K562 (cell line): ENCODE measurements around the gene SHANK1. TPM values are rescaled to one million over a fixed set of nuclear protein-coding genes. Genes with fewer than 3 reads are reported as not detected.

Source experiments
- ATAC-seq: fragments of 200-7000 bp; cut with Tn5 transposase; 3 replicates; pipeline ENCODE4 v1.9.1; 2020; ENCODE audit warnings: moderate library complexity
- BruUV-seq: library from RNA; stranded (reverse); fragments of 400-500 nt; replicated peaks from 2 replicates; lab custom pipeline; 2021; lab: Mats Ljungman, UMichigan
- CTCF ChIA-PET: fragments of 300-600 bp; formaldehyde crosslinking; extraction: SDS; loops from one replicate; lab custom pipeline; 2021; ENCODE audit warnings: low intra/inter-chr PET ratio; lab: Yijun Ruan, JAX
- POLR2A ChIA-PET: fragments of 300-600, 350-650 bp; sonication (Branson Sonifier 250); formaldehyde crosslinking; extraction: SDS; loops from one replicate; lab custom pipeline; 2021; ENCODE audit warnings: antibody characterized with exemption, inconsistent platforms; lab: Yijun Ruan, JAX
- DNase-seq, 4 experiments: peaks; one replicate each; pipeline versions ENCODE4 v3.0.0 to v3.0.0-alpha.2; 2011 to 2018; ENCODE audit warnings: low spot score in 3 of 4, mixed read lengths in 3 of 4; ENCODE audit errors: extremely low read depth in 1 of 4
- FAIRE-seq: peaks from 2 replicates; lab custom pipeline; 2011; peaks lifted over from hg19 to GRCh38; lab: Jason Lieb, UNC
- H2AFZ ChIP-seq: 2 replicates; pipeline ENCODE4 v1.6.0; 2011; ENCODE audit warnings: low read depth, low read length, control low read depth, inconsistent platforms
- H3K27ac ChIP-seq: fragments of 200-600 bp; 3 replicates; pipeline ENCODE4 v1.8.0; 2011; ENCODE audit warnings: low read depth, mild to moderate bottlenecking, control low read depth, inconsistent platforms, low read length, moderate library complexity, mixed read lengths; ENCODE audit errors: extremely low read depth
- H3K27me3 ChIP-seq, 2 experiments: fragments of 300-600 bp in 1 of 2; 2 replicates in 1 of 2; 3 replicates in 1 of 2; pipeline versions ENCODE4 v1.6.0 to v1.8.0; 2011; ENCODE audit warnings: inconsistent platforms in 2 of 2, low read length in 2 of 2, mild to moderate bottlenecking in 1 of 2, mixed read lengths in 1 of 2, moderate library complexity in 1 of 2; ENCODE audit not compliant: control insufficient read depth in 2 of 2, insufficient read depth in 2 of 2
- H3K36me3 ChIP-seq: fragments of 300-600 bp; 3 replicates; pipeline ENCODE4 v1.8.0; 2011; ENCODE audit warnings: mild to moderate bottlenecking, low read length, inconsistent platforms; ENCODE audit not compliant: control insufficient read depth, insufficient read depth
- H3K4me1 ChIP-seq, 2 experiments: fragments of 200-600 bp in 1 of 2; replicated peaks in 1 of 2; 2 replicates in 1 of 2; 3 replicates in 1 of 2; pipeline versions ENCODE4 v1.5.1 to v1.8.0; 2011; ENCODE audit warnings: inconsistent platforms in 2 of 2, low read length in 2 of 2, mild to moderate bottlenecking in 1 of 2, mixed read lengths in 1 of 2, moderate library complexity in 1 of 2; ENCODE audit not compliant: control insufficient read depth in 2 of 2, insufficient read depth in 2 of 2
- H3K4me2 ChIP-seq: 2 replicates; pipeline ENCODE4 v1.6.1; 2011; ENCODE audit warnings: low read length, control low read depth, inconsistent platforms, mixed read lengths; ENCODE audit not compliant: insufficient read depth
- H3K4me3 ChIP-seq: fragments of 200-600 bp; sonication (generic), shearing (Covaris generic); 2 replicates; pipeline ENCODE4 v1.5.1; 2016; ENCODE audit warnings: control low read depth, inconsistent platforms
- H3K79me2 ChIP-seq: fragments of 200-600 bp; 3 replicates; pipeline ENCODE4 v1.8.0; 2011; ENCODE audit warnings: low read length, inconsistent platforms; ENCODE audit not compliant: control insufficient read depth, insufficient read depth
- H3K9ac ChIP-seq, 2 experiments: 2 replicates each; pipeline versions ENCODE4 v1.6.0 to v1.6.1; 2011; ENCODE audit warnings: low read depth in 2 of 2, low read length in 2 of 2, control low read depth in 1 of 2, inconsistent platforms in 1 of 2, mild to moderate bottlenecking in 1 of 2, mixed read lengths in 1 of 2; ENCODE audit not compliant: insufficient read depth in 1 of 2
- H3K9me1 ChIP-seq: one replicate; pipeline ENCODE4 v1.6.0; 2011; ENCODE audit warnings: inconsistent platforms, mild to moderate bottlenecking, low read length, moderate library complexity; ENCODE audit not compliant: control insufficient read depth, insufficient read depth
- H3K9me3 ChIP-seq: replicated peaks from 2 replicates; pipeline ENCODE4 v1.5.1; 2011; ENCODE audit warnings: low read depth, low read length, inconsistent platforms; ENCODE audit not compliant: control insufficient read depth, insufficient read depth
- H4K20me1 ChIP-seq: replicated peaks from 2 replicates; pipeline ENCODE4 v1.6.1; 2011; ENCODE audit warnings: low read length, inconsistent platforms, mixed read lengths; ENCODE audit not compliant: control insufficient read depth, insufficient read depth
- ADNP ChIP-seq: fragments of 200-800 bp; sonication (Bioruptor generic); IDR thresholded peaks from 2 replicates; pipeline ENCODE4 v1.6.1; 2016; ENCODE audit warnings: missing genetic modification characterization, missing compliant biosample characterization
- BCL6 ChIP-seq: fragments of 250-450 bp; sonication (Bioruptor Pico); IDR thresholded peaks from 2 replicates; pipeline ENCODE4 v1.4.0; 2020
- CXXC5 ChIP-seq: fragments of 250-450 bp; sonication (Bioruptor Pico); IDR thresholded peaks from 2 replicates; pipeline ENCODE4 v1.8.0; 2022; ENCODE audit warnings: inconsistent platforms, mild to moderate bottlenecking, moderate library complexity
- DACH1 ChIP-seq: fragments of 450-650 bp; IDR thresholded peaks from 2 replicates; pipeline ENCODE4 v1.6.1; 2018; ENCODE audit not compliant: partially characterized antibody
- ELF2 ChIP-seq: fragments of 250-450 bp; sonication (Bioruptor Pico); IDR thresholded peaks from 2 replicates; pipeline ENCODE4 v1.5.0; 2021; ENCODE audit warnings: mild to moderate bottlenecking
- ETS2 ChIP-seq: IDR thresholded peaks from 2 replicates; pipeline ENCODE4 v1.6.1; 2016; ENCODE audit warnings: borderline replicate concordance, missing genetic modification characterization, mild to moderate bottlenecking, moderate library complexity, missing compliant biosample characterization; ENCODE audit not compliant: poor library complexity, severe bottlenecking
- FOXK1 ChIP-seq: sonication (generic); formaldehyde crosslinking; IDR thresholded peaks from 2 replicates; pipeline ENCODE4 v1.8.0; 2022; ENCODE audit warnings: missing genetic modification reagents, mild to moderate bottlenecking, borderline replicate concordance
- HCFC1 ChIP-seq: IDR thresholded peaks from 2 replicates; pipeline ENCODE4 v1.6.1; 2012; ENCODE audit warnings: low read depth, low read length, improper control_type of control experiment
- HOXB6 ChIP-seq: fragments of 250-450 bp; sonication (Bioruptor Pico); IDR thresholded peaks from 2 replicates; pipeline ENCODE4 v1.5.1; 2022; ENCODE audit warnings: mild to moderate bottlenecking, borderline replicate concordance
- MYBL2 ChIP-seq, 2 experiments: fragments of 450-650 bp in 1 of 2; sonication (generic) in 1 of 2; formaldehyde crosslinking in 1 of 2; IDR thresholded peaks; 2 replicates each; pipeline versions ENCODE4 v1.6.1 to v1.8.1; 2017 to 2022; ENCODE audit warnings: borderline replicate concordance in 1 of 2, inconsistent platforms in 1 of 2, low read depth in 1 of 2, mild to moderate bottlenecking in 1 of 2, missing genetic modification reagents in 1 of 2, moderate library complexity in 1 of 2
- NELFE ChIP-seq: IDR thresholded peaks from 2 replicates; pipeline ENCODE4 v1.6.1; 2011; ENCODE audit warnings: mild to moderate bottlenecking; ENCODE audit not compliant: insufficient read depth, insufficient read length
- NFE2 ChIP-seq: IDR thresholded peaks from 2 replicates; pipeline ENCODE4 v1.6.1; 2014; ENCODE audit warnings: antibody characterized with exemption, low read depth
- NR4A1 ChIP-seq, 2 experiments: fragments of 250-450 bp in 1 of 2; fragments of 450-650 bp in 1 of 2; sonication (Bioruptor Pico) in 1 of 2; IDR thresholded peaks; 2 replicates each; pipeline versions ENCODE4 v1.4.0 to v1.6.1; 2016 to 2020; ENCODE audit warnings: mild to moderate bottlenecking in 2 of 2, missing compliant biosample characterization in 1 of 2, missing genetic modification characterization in 1 of 2, moderate library complexity in 1 of 2
- PTRF ChIP-seq: fragments of 450-650 bp; IDR thresholded peaks from 2 replicates; pipeline ENCODE4 v1.6.1; 2016; ENCODE audit warnings: mild to moderate bottlenecking, missing genetic modification characterization, missing compliant biosample characterization
- SIN3A ChIP-seq, 2 experiments: fragments of 150-350 bp in 1 of 2; IDR thresholded peaks; 2 replicates each; pipeline ENCODE4 v1.6.1; 2011 to 2016; ENCODE audit warnings: borderline replicate concordance in 2 of 2, low read depth in 2 of 2, low read length in 2 of 2, mild to moderate bottlenecking in 2 of 2, moderate library complexity in 2 of 2; ENCODE audit not compliant: control insufficient read depth in 1 of 2
- ZNF232 ChIP-seq: sonication (generic); formaldehyde crosslinking; IDR thresholded peaks from 2 replicates; pipeline ENCODE4 v1.8.0; 2022; ENCODE audit warnings: mild to moderate bottlenecking, missing genetic modification reagents
- ZNF77 ChIP-seq: fragments of 250-450 bp; sonication (Bioruptor Pico); IDR thresholded peaks from 2 replicates; pipeline ENCODE4 v1.5.0; 2020
- WGBS: fragments of 100-300 bp; shearing (Covaris generic); methylation state at CpG from one replicate; pipeline ENCODE4 v1.1.6; 2016; ENCODE audit warnings: low coverage, mixed read lengths; ENCODE audit not compliant: insufficient coverage; ENCODE audit errors: missing lambda C conversion rate; 5-methylcytosine and 5-hydroxymethylcytosine counted together
- in situ Hi-C: fragments of 300-500 bp; cut with MboI; formaldehyde crosslinking; loops from 4 replicates; pipeline ENCODE4 v1.15.0; 2018; ENCODE audit warnings: inconsistent platforms, mixed read lengths
- intact Hi-C: fragments of 100-400 bp; cut with micrococcal nuclease; formaldehyde crosslinking; loops from 2 replicates; pipeline ENCODE4 v1.14.2; 2022
- polyA plus RNA-seq, 8 experiments: library from polyadenylated mRNA; depleted of rRNA in 4 of 8; stranded (reverse) in 5 of 8; unstranded in 3 of 8; fragments of >200 nt; fragmentation: Nextera tagmentation in 2 of 8; fragmentation: Illumina TruSeq in 1 of 8; extraction: Ambion mirVana in 2 of 8; extraction: Trizol in 1 of 8; gene quantifications; 2 replicates each; pipeline versions ENCODE4 v1.2.1 to v1.2.3, GENCODE V29; 2011 to 2014; ENCODE audit warnings: inconsistent platforms in 1 of 8, missing spikeins in 1 of 8
- total RNA-seq, 7 experiments: library from RNA; depleted of rRNA in 6 of 7; stranded (reverse); fragments of >200 nt in 6 of 7; fragmentation: Illumina TruSeq in 2 of 7; extraction: Trizol in 2 of 7; gene quantifications; 2 replicates each; pipeline versions ENCODE4 v1.2.1 to v1.2.3, GENCODE V29; 2011 to 2021; ENCODE audit warnings: low replicate concordance in 1 of 7
- TF ChIP-seq, protein P1 (sequence below): fragments of 450-650 bp; formaldehyde crosslinking; IDR thresholded peaks from 2 replicates; pipeline ENCODE4 v1.4.0; 2020; ENCODE audit warnings: mild to moderate bottlenecking, moderate library complexity

The SHANK1 gene
- total and polyA plus RNA-seq, 9 of the 15 experiments (the other 6 are each of a cell fraction or from before 2014, with no cell fraction given) = 0.33 to 1.3 (median 0.55) TPM; not detected in 2

GRCh38 chr19:50723735-50724521 is 4.3 kb upstream of the SHANK1 start:
- Histone ChIP-seq H4K20me1 (peaks cover 5% of the 10 kb centered on the region; the same call in 1 of the 2 replicates), H3K27me3 (no peaks in the 10 kb centered on the region), H3K27ac (peak overlapping the region; percentile 75), H3K9me3 (no peaks in the 10 kb centered on the region), H3K4me2 (peak overlapping the region; percentile 89), H3K9ac (peak overlapping the region; percentile 75 to 94; a peak in 3 of 4 replicates), H3K4me1 (peaks cover 33 to 72% of the 10 kb centered on the region in 2 experiments), H3K9me1 (no peaks in the 10 kb centered on the region), H3K4me3 (peak overlapping the region; percentile 59), H2AFZ (peak overlapping the region; percentile 94), H3K79me2 (peaks cover 26% of the 10 kb centered on the region), H3K36me3 (peaks cover 4% of the 10 kb centered on the region; the same call in 1 of the 3 replicates)
- no peak for ATAC-seq
- POLR2A ChIA-PET = interaction anchor here (0.6 to 1.7 kb wide), 13 partner anchors 14 to 457 kb away, joined by 3 to 14 read pairs (median 5); no protein-coding TSS in a partner anchor
- DNase-seq = no peak
- FAIRE-seq = no peak
- BruUV-seq = no TSS peak
- intact Hi-C loops (loop anchor here (1.0 kb wide), 1 partner anchor 59 kb away; no protein-coding TSS in a partner anchor), in situ Hi-C loops (no loop called here)
- CTCF ChIA-PET = interaction anchor here (0.7 to 4.5 kb wide), 3 partner anchors 59 to 198 kb away, joined by 3 to 91 read pairs (median 4); no protein-coding TSS in a partner anchor
- WGBS = 32% methylated on average over 13 of the region's 31 CpGs
- TF ChIP-seq MYBL2 (IDR thresholded peaks at IDR 0.05; ENCODE audit: low read depth) (no peak), MYBL2 (CRISPR knock-in tag; IDR thresholded peaks at IDR 0.05; ENCODE audit: borderline replicate concordance) (no peak), PTRF (no peak), ADNP (no peak), FOXK1 (no peak), ETS2 (no peak), NR4A1 (CRISPR knock-in tag; IDR thresholded peaks at IDR 0.05) (0 out of 2 replicates have a peak, but pooled peaks have one; percentile 44), NR4A1 (tag; IDR thresholded peaks at IDR 0.05) (no peak), DACH1 (no peak), NELFE (no peak), CXXC5 (0 out of 2 replicates have a peak, but pooled peaks have one; percentile 74), ZNF232 (CRISPR knock-in tag) (no peak; the same call in 1 of the 2 replicates), SIN3A (IDR thresholded peaks at IDR 0.05; ENCODE audit: borderline replicate concordance in 2 of 2, control insufficient read depth in 1 of 2, low read depth in 2 of 2, low read length in 2 of 2) (no peak), HCFC1 (no peak), ELF2 (CRISPR knock-in tag) (no peak), NFE2 (no peak), ZNF77 (CRISPR knock-in tag) (no peak), BCL6 (CRISPR knock-in tag) (no peak), HOXB6 (CRISPR knock-in tag) (no peak)
- TF ChIP-seq, protein P1, sequence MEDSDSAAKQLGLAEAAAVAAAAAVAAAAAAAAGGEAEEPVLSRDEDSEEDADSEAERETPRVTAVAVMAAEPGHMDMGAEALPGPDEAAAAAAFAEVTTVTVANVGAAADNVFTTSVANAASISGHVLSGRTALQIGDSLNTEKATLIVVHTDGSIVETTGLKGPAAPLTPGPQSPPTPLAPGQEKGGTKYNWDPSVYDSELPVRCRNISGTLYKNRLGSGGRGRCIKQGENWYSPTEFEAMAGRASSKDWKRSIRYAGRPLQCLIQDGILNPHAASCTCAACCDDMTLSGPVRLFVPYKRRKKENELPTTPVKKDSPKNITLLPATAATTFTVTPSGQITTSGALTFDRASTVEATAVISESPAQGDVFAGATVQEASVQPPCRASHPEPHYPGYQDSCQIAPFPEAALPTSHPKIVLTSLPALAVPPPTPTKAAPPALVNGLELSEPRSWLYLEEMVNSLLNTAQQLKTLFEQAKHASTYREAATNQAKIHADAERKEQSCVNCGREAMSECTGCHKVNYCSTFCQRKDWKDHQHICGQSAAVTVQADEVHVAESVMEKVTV (CRISPR knock-in tag) = no peak
